GM12892 (cell line): Measurements from ENCODE around the gene EDC4.

Experiments
- POLR2A ChIP-seq: IDR thresholded peaks from 2 replicates; pipeline ENCODE4 v1.6.1; 2011; ENCODE audit warnings: low read depth, low read length, control low read depth
- POLR2AphosphoS5 ChIP-seq: IDR thresholded peaks from 2 replicates; pipeline ENCODE4 v1.6.1; 2011; ENCODE audit warnings: low read depth, low read length, control low read depth

DNA sequence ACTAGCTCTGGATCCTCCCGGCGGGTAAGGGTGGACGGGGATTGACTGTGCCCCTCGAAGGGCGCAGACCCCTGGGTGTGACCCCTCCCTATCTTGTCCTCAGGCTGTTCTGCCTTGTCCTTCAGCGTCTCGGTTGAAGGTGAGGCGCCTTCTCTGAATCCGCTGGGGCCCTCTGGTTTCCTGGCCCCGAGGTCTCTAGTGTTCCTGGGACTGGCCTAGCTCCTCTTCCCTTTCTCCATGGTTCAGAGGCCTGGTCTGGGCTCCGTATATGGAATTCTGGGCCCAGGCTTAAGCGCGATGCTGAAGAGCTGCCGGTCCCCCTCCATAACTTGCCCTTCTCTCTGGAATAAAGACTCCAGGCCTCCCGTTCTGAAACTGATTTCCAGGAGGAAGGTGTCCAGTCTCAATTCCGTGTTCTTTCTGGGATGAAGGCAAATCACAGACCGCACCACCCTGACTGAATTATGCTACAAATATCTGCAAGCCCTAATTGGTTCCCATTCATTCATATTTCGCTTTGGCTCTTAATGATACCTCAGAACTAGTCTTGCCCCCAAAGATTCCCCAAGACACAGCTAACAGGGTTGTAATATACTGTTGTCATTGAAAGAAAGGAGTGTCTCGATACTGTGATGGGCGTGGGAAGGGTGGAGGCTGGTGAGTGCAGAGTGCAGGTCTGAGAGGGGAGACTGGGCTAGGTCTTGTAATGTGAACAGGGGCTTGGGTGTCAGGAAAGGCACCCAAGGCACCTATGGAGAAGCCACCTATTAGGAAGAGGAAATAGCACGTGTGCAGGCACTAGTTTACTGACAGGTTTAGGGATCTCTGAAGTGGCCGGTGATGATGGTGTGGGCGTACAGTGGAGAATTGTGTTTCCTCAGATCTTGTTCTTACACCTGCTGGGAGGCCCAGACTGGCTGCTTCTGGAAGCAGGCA is 851 bp downstream of the EDC4 start:
- TF ChIP-seq POLR2A (no peak), POLR2AphosphoS5 (no peak)
